Neural progenitor cell (in vitro differentiated cells): ENCODE measurements around the gene ATAD2B.

Experiments used
- EZH2 ChIP-seq: fragments of 200-600 bp; sonication (generic); IDR thresholded peaks from 2 replicates; pipeline ENCODE4 v1.6.1; 2017; ENCODE audit warnings: antibody characterized with exemption, mild to moderate bottlenecking, moderate library complexity
- TF ChIP-seq, protein P1 (sequence below): fragments of 200-600 bp; sonication (generic); IDR thresholded peaks from 2 replicates; pipeline ENCODE4 v1.5.1; 2017; ENCODE audit warnings: antibody characterized with exemption, mild to moderate bottlenecking

DNA sequence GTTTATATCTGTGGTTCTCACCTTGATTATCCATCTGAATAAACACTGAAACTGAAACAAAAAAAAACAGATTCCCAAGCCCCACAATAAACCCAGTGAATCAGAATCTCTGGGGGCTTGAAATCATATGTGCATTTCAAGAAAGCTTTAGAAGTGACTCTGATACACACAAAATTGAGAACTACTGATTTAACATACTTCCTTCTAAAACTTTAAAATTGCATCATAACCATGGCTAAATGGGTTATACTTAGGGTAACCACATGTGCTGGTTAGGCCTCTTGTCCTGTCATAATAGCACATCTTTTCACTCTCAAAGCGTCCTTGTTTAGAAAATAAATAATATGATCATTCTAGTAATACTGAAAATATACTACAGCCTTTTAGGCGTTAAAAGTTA lies 100.9 kb downstream of the ATAD2B start:
- TF ChIP-seq, protein P1, sequence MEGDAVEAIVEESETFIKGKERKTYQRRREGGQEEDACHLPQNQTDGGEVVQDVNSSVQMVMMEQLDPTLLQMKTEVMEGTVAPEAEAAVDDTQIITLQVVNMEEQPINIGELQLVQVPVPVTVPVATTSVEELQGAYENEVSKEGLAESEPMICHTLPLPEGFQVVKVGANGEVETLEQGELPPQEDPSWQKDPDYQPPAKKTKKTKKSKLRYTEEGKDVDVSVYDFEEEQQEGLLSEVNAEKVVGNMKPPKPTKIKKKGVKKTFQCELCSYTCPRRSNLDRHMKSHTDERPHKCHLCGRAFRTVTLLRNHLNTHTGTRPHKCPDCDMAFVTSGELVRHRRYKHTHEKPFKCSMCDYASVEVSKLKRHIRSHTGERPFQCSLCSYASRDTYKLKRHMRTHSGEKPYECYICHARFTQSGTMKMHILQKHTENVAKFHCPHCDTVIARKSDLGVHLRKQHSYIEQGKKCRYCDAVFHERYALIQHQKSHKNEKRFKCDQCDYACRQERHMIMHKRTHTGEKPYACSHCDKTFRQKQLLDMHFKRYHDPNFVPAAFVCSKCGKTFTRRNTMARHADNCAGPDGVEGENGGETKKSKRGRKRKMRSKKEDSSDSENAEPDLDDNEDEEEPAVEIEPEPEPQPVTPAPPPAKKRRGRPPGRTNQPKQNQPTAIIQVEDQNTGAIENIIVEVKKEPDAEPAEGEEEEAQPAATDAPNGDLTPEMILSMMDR, result no peak
- TF ChIP-seq EZH2, result no peak
